ENCODE measurements around the gene MTFP1.
A peak's percentile ranks its signal among the peaks of the same experiment; 100 is the strongest.
"Not testable (repeated sequence)": the region's sequence is repeated elsewhere in the genome, so short reads cannot be mapped to it uniquely, and the experiment has no call there.

MTFP1 gene

GRCh38 chr22:30455075-30455840 is 29.7 kb downstream of the MTFP1 start:
- no peak for DNase-seq

GRCh38 chr22:30457981-30458380 is 32.4 kb downstream of the MTFP1 start:
- DNase-seq = no peak

- DNase-seq = no peak
Observed at GRCh38 chr22:30459181-30460052, 33.8 kb downstream of the MTFP1 start.

GRCh38 chr22:30460147-30460546 is 34.6 kb downstream of the MTFP1 start:
- peak; percentile 29 for DNase-seq

GRCh38 chr22:30460555-30460954 is 35.0 kb downstream of the MTFP1 start:
- not testable (repeated sequence) for DNase-seq

- no peak for DNase-seq
Observed at GRCh38 chr22:30469165-30469564, 43.6 kb downstream of the MTFP1 start.

- DNase-seq = no peak
Observed at GRCh38 chr22:30470655-30471054, 45.1 kb downstream of the MTFP1 start.

GRCh38 chr22:30471616-30472318 is 46.2 kb downstream of the MTFP1 start, which contains the start of gene SEC14L3:
SEC14L3 (minus strand) TSS chr22:30472017; CDS start chr22:30471958, 59 bp downstream.
- DNase-seq = no peak

GRCh38 chr22:30472994-30473720 is 47.6 kb downstream of the MTFP1 start:
- DNase-seq = no peak

- no peak for DNase-seq
Observed at GRCh38 chr22:30474121-30474520, 48.6 kb downstream of the MTFP1 start.

GRCh38 chr22:30474683-30475424 is 49.3 kb downstream of the MTFP1 start:
- DNase-seq = peak; percentile 49

Data from NCI-H774 (cell line).